ENCODE results near the gene TTC16.

The TTC16 gene

DNA sequence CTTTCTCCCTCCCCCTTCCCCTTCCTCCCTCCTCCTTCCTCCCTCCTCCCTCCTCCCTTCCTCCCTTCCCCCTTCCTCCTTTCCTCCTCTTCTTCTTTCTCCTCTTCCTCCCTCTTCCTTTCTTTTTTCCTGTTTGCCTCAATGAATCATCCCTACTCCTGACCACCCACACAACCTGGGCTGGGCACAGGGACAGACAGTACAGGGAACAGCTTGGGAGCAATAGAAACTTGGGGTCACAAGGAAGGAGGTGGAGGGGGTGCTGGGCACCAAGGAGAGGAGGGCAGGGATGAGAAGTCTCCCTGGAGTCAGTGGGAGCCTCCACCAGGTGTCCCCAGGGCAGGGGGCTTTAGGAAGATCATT is 5.0 kb downstream of the TTC16 start:
- DNase-seq, result no peak

DNA sequence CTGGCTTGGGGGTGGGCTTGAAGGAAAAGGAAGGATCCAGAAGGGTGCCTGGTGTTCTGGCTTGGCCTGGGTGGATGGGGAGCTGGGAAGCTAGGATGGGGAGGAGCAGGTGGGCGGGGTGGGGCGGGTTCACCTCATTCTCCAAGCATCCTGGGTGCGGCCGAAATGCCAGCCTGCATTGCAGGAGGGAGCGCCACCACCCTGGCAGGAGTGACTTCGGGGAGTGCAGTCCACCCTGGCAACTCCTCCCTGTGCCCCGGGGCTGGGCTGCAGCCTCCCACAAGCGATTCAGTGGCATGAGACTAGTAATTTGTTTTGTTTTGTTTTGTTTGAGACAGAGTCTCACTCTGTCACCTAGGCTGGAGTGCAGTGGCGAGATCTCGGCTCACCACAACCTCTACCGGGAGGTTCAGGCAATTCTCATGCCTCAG is 5.5 kb downstream of the TTC16 start:
- DNase-seq, result no peak

DNA sequence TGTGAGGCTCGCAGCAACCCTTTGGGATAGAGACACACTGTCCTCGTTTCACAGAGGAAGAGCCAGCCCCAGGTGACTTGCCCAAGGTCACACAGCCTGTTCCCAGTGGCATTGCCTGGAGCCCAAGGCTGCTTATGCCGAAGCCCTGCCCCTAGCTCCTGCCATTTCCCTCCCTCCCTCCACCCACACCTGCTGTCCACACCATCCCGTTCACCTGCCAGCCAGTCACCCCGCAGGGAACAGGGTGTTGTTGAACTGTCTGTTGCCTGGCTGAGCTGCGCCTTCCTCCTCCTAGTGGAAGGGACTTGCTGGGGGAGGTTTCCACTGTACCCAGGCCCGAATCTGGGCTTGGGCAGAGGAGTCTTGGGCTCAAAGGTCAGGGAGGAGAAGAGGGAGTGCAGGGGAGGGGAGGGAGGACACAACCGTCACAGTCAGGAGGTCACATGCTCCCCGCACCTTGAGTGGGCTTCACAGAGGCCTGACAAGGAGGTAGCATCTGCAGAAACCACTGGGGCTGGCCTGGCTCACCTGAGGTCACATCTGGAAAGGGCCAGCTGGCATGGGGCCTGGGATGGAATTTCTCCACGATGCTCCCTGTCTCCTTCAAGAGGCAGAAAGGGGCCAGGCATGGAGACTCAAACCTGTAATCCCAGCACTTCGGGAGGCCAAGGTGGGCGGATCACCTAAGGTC is 6.3 kb downstream of the TTC16 start:
- no peak for DNase-seq

DNA sequence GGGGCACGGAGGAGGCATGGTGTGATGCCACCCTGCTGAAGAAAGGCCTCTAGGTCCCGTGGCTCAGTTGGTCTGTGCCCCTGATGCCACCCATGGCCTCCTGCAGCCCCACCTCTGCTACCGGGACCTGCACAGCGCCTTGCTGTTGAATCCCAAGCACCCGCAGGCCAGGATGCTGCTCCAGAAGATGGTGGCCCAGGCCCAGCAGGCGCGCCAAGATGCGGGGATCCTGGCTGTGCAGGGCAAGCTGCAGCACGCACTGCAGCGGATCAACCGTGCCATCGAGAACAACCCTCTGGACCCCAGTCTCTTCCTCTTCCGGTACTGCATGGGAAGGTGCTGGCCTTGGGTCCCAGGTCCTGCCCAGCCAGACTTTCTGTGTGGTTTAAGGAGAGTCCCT is 7.1 kb downstream of the TTC16 start:
- no peak for DNase-seq

DNA sequence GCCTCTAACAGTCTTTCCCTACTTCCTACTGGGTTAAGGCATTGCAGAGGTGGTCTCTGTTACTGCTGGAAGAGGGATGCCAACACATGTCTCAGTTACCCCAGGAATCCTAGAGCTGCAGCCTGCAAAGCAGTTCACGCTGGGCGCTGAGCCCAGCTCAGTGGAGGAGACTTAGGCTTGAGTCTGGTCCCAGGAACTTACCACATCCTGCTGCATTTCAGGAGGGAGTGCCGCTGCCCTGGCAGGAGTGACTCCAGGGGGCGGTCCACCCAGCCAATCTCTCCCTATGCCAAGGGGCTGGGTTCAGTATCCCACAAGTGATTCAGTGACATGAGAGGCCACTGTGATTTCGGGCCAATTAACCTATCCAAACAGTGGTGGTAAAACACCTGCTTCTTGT is 7.6 kb downstream of the TTC16 start:
- peak in 3 of 14 donors; percentile 4 to 32 (median 24) for DNase-seq

DNA sequence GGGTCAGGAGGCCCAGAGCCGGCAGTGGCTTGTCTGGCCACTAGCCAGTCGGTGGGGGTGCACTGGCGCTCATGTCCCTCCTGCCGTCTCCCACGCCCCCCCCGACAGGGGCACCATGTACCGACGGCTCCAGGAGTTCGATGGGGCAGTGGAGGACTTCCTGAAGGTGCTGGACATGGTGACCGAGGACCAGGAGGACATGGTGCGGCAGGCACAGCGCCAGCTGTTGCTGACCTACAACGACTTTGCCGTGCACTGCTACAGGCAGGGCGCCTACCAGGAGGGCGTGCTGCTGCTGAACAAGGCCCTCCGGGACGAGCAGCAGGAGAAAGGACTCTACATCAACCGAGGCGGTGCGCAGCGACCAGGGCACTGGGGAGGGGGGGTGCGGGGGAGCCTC is 8.1 kb downstream of the TTC16 start:
- no peak for DNase-seq

DNA sequence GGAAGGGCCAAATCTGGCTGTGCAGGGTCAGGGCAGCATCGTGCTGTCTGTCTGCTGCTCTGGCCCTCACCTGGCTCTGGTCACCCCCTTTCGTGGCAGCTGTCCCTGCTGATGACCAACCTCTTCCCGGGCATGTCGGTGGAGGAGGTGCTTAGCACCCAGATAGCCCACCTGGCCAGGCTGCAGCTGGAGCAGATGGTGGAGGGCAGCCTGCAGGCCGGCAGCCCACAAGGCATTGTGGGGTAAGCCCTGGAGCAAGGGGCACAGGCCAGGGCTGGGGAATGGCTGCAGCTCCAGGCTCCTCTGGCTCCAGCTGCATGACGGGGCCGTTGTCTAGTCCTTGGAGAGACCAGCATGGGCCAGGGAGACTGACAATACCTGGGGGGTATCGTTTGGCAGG is 11.0 kb downstream of the TTC16 start:
- DNase-seq, result no peak

DNA sequence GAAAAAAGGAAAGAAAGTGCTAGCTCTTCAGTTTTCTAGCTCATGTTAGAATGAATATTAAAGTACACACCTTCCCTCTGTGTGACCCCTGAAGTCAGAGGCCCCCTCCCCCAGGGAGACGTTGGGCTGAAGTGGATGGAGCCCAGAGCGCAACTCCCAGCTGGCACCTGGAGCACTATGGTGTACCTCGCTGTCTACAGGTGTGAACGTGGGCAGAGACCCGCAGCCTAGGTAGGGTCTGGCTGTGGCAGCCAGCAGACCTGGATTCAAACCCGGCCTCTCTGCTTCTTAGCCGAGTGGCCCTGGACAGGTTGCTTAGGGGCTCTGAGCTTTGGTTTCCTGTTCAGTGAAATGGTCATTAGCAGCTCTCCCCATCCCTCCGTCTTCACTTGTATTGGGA is 12.9 kb downstream of the TTC16 start:
- DNase-seq, result no peak

DNA sequence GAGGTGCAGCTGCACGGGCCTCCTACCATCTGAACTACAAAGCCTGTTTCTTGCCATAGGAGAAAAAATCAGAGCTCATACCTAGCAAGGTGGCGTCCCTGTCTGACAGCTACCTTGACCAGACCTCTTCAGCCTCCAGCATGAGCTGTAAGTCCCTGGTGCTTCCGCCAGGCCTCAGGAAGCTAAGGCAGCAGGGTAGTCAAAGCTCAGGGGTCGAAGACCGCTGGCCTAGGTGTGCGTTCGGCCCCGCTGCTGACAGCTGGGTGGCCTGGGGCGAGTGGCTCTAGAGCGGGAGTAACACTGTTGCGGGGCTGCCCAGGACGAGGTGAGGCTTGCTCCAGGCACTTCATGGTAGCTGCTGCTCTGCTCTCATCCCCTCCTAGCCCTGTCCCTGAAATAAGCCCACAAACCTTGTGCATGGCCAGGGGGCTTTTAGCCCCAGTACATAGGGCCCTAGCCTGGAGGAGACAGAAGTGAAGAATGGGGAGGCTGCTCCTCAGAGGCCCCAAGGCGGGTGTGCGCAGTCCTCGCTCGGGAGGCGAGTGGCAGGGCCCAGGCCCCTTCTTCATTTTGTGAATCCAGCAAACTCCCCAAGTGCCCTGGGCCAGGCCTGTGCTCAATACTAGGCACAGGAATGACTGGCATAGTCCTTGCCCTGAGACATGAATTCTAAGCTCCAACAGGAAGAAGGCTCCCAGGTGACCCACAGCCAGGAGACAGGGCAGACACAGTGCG is 13.8 kb downstream of the TTC16 start:
- no peak for DNase-seq

DNA sequence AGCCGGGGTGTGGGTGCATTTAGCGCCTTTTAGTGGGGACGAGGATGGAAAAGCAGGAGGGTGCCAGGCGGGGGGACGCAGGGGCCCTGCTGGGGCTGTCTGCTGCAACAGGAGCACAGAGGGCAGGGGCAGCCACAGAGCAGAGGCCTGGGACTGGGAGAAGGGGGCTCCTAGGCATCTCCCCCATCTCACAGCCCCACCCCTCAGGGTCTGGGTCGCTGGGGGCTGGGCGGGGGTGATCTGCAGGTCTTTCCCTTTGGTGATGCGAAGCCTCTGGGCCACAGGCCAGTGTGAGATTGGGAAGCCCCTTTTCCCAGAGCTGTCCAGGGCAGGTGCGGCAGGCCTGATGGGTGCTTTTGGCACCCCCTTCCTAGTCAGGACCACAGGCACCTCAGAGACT is 14.4 kb downstream of the TTC16 start:
- no peak for DNase-seq

DNA sequence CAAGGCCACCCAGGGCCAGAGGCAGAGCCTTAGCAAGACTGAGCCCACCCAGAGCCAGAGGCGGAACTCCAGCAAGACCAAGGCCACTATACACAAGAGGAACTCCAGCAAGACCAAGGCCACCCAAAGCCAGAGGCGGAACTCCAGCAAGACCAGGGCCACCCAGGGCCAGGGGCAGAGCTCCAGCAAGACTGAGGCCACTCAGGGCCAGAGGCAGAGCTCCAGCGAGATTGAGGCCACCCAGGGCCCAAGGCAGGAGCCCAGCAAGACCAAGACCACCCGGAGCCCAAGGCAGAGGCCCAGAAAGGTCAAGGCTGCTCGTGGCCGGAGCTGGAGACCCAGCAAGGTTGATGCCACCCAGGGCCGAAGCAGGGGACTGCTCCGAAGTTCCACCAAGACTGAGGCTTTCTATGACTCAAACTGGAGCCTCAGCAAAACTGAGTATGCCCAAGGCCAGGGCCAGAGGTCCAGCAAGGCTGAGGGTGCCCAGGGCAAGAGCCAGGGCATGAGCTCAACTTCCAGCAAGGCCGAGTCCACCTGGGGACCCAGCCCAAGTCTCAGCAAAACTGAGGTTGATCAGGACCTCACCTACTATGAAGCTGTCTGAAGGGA is 15.0 kb downstream of the TTC16 start:
- DNase-seq, result no peak

DNA sequence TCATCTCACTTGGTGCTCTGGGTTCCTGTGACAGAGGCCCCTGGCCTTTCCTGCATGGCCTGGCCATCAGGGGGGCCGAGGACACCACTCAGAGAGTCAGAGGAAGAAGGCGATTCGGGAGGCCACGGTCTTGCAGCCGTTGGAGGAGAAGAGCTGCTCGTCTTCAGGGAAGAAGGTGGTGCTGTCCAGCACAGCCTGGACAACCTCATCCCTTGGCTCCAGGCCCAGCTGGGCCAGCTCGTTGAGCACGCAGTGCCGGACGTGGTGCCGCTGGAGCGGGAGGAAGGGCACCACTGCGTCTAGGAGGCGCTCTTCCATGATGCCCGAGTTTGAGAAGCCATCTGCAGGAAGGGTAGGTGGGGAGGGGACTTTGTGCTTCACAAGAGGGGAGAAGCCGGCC is 16.1 kb downstream of the TTC16 start:
- DNase-seq, result no peak

DNA sequence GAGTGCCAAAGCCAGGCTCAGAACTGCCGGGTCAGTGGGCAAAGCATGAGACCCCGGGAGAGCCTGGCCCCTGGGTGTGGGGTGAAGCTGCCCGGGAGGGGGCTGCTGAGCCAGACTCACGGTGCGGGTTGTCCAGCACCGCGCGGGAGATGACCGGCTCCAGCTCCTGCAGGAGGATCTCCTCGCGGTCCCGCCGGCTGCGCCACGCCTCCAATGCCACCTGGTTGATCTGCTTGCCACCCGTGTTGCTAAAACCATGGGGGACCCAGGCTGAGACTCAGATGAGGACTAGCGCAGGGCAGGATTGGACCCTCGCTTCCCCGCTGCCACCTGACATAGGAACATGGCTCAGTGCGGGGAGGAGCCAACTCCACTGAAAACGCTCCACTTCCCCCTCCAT is 16.6 kb downstream of the TTC16 start:
- DNase-seq, result no peak

DNA sequence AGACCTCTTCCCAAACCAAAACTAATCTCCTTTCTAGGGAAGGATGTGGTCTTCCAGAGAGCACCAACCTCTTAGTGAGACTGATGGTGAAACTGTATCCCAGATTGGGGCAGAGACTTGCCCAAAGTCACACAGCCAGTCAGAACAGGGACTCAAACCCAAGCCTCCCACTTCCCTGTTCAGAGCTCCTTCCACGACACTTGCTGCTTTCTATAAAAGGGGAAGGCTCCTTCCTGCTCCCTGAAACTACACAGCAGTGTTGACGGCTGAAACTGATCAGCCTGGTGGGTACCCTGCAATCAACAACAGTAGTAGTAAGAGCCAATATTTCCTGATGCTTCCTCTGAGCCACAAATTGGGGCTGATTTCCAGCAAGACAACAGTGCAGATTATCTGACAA is 17.7 kb downstream of the TTC16 start:
- no peak for DNase-seq

DNA sequence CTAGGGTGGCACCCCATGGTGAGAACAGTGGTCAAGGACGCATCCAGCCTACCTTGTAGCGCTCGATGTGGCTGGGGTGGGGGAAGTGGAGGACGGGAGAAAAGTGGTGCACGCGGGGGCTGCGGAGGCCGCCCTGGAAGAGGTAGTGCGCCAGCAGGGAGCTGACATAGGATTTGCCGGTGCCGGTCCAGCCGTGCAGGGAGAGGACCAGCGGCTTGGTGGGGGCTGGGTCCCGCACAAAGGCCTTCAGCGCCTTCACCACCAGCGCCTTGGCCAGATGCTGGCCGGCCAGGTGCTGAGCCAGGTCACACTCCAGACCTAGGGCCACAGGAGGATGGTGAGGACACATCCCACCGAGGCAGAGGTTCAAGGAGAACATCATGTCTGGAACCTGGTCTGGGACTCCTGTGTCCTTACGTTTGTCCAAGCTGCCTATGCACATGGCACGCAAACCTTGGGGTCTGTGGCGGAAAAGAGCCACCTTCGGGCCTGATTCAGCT is 18.4 kb downstream of the TTC16 start:
- no peak for DNase-seq

DNA sequence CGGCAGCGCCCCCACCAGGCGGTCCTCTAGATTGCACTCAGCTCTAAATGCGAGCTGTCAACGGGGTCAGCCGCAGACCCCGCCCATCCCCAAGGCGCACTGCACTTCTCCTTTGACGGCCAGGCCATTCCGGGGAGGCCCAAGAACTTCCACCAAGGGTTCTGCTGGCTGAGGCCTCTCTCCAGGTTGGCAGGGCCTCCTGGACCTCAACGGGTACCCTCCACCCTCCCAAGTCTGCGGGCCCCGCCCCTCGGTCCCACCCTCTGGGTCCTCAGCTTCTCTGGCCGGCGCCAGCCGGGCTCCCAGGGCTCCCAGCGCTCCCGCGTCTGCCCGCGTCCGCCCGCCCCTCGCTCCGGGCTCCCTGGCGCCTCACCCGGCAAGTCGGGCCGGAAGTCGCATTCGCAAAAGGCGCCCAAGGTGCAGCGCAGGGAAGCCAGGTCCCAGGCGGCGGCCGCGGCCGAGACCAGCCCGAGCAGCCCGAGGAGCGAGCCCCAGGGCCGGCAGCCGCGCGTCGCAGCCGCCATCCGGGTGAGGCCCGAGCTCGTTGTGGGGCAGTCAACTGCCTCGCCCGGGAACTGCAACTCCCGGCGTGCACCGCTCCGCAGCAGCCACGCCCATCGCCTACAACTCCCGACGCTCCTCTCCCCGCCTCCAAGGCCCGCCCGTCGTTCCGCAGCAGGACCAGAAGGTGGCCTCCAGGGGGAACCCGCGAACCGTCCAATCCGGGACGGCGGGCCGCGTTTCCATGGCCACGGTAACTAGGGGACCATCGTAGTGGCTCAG is 19.1 kb downstream of the TTC16 start, which contains the start of gene TOR2A:
TOR2A (minus strand) TSS at position 548 of the 783 bp plus-strand sequence; CDS start at position 524, 24 bp downstream.
- peak; percentile 77 to 97 (median 93) for DNase-seq

DNA sequence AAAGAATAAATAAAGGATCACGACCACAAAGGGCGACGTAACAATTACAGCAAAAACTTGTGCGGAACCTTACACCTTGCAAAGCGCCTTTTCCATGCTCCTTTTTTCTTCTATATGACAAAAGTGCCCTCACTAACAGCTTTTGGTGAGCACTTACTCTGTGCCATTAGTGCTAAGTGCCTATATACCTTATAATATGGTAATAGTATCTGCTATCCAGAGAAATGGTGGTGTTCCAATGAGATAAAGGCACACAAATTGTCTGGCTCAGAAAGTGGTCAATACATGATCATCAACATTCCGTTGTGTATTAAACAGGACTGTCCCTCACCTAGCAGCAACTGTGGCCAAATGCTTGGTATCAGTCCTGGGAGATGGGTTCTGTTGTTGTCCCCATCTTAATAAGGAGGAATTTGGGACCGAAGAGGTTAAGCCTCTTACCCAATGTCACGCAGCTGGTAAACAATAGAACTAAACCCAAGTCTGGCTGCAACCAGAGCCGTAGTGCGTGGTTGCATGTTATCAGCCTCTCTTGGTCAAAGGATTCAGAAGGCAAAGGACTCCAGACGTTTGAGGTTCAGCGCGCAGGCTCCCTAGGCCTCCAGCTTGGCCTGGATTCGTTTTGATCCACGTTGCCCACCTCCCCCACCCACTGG is 19.8 kb downstream of the TTC16 start:
- no peak for DNase-seq

DNA sequence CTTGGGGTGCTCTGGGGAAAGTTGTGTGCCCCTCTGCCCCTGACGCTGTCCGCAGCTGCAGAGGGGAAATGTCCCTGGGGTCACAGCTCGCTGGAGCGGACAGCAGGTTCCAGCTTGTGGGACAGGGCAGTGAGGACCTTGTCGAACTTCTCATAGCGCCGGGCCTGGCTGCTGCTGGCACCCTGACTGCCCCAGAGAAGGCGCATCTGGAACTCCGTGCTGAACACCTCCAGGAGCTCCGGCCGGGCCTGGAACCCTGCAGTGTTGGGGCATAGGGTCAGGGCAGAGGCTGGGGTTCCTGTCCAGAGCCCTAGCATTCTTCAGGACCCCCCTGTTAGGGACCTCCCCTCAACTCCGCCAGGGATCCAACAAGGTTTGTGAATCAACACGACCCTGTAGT is 22.8 kb downstream of the TTC16 start:
- DNase-seq, result no peak

DNA sequence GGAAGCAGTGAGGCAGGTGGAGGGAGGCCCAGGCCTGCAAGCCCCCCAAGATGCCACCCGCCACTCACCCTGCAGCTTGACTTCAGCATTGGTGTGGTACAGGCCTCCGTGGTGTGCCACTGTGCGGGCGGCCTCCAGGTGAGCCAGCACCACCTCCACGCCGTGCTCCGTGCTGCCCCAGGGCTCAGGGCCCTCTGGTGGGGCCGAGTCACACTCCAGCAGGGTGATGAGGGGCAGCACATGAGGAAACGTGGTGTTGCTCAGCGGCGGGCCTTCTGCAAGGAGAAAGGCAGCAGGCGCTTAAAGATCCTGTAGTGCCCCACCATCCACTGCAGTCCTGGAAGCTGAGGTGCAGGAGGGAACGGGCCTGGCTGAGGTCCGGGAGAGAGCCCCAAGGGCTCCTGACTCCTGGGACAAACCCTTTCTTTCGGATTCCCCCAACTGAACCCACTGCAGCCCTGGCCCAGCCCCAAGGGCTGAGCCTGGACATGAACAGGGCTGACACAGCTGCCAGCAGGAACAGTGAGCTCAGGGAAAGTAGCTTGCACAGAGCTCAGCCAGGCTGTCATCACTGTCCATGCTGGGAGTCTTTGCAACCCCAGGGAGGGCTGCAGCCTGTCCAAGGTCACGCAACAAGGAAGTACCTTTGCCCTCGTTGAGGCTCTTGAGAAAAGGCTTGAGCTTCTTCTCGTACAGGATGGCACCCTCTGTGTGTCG is 23.9 kb downstream of the TTC16 start:
- DNase-seq, result no peak

DNA sequence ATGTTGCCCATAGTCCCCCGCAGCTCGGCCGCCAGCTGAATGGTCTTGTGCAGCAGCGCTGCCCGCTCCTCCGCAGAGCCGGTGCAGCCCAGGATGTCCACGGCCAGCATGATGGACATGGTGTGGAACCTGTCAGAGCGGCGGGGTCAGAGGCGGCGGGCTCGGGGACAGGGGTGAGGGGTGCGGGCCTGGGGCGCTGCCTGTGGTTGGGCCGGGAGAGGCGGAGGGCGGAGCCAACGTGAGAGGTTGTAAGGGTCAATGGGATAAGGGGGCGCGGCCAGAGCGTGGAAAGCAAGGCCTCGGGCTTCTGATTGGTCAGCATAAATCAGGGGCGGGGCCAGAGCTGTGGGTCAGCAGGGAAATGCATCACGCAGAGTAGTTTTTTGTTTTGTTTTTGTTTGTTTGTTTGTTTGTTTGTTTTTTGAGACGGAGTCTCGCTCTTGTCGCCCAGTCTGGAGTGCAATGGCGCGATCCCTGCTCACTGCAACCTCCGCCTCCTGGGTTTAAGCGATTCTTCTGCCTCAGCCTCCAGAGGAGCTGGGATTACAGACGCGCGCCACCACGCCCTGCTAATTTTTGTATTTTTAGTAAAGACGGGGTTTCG is 26.1 kb downstream of the TTC16 start:
- peak in 12 of 14 donors; percentile 20 to 88 (median 57) for DNase-seq
